AG10803 (cell line): Measurements from ENCODE around the gene NDUFAF5.

Source experiments
- DNase-seq: peaks from one replicate; pipeline ENCODE4 v3.0.0; 2010; ENCODE audit warnings: low read depth
- H3K4me3 ChIP-seq: 2 replicates; pipeline ENCODE4 v1.5.1; 2011; ENCODE audit warnings: mild to moderate bottlenecking, low read length, control low read depth
- TF ChIP-seq, protein P1 (sequence below): conservative IDR thresholded peaks from 2 replicates; pipeline ENCODE4 v1.5.1; 2011; ENCODE audit warnings: mild to moderate bottlenecking, low read length, control low read depth, inconsistent platforms

Gene NDUFAF5

DNA sequence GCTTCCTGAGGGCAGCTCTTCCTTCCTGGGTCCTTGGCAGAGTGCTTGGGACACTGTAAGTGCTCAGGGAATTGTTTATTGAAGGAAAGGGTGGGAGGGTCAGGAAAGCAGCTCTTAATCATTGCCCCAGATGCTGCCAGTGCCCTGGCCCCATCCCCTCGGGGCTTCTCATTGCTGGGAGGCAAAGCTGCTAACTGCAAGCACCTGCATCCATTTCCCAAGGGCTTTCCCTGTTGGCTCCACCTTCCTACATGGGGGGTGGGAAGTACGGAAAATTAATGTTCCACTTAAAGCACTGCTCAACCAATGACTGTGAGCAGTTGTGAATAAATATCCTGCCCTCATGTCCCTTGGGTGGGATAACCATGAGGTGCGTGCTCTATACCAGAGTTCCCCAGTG is 56.4 kb downstream of the NDUFAF5 start:
- TF ChIP-seq, protein P1, sequence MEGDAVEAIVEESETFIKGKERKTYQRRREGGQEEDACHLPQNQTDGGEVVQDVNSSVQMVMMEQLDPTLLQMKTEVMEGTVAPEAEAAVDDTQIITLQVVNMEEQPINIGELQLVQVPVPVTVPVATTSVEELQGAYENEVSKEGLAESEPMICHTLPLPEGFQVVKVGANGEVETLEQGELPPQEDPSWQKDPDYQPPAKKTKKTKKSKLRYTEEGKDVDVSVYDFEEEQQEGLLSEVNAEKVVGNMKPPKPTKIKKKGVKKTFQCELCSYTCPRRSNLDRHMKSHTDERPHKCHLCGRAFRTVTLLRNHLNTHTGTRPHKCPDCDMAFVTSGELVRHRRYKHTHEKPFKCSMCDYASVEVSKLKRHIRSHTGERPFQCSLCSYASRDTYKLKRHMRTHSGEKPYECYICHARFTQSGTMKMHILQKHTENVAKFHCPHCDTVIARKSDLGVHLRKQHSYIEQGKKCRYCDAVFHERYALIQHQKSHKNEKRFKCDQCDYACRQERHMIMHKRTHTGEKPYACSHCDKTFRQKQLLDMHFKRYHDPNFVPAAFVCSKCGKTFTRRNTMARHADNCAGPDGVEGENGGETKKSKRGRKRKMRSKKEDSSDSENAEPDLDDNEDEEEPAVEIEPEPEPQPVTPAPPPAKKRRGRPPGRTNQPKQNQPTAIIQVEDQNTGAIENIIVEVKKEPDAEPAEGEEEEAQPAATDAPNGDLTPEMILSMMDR: no peak
- no peak for DNase-seq
- H3K4me3 ChIP-seq: no peak overlapping the region

DNA sequence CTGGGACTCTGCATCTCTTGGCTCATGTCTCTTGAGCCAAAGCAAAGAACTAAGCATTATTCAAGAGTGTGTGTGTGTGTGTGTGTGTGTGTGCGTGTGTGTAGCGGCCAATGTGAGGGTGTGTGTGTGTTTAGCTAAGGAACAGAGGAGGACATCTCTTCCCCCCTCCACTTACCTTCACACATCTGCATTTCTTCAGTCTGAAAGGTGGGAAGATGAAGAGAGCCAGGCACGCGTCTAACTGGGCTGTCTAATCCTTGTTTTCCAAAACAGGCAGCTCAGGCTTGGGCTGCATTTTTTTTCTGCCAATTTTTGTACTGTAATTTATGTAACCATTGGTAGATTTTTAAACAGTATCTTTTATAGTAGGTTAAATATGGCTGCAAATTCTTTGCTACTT is 59.5 kb downstream of the NDUFAF5 start:
- H3K4me3 ChIP-seq: no peak overlapping the region
- no peak for DNase-seq
- TF ChIP-seq, protein P1: no peak

DNA sequence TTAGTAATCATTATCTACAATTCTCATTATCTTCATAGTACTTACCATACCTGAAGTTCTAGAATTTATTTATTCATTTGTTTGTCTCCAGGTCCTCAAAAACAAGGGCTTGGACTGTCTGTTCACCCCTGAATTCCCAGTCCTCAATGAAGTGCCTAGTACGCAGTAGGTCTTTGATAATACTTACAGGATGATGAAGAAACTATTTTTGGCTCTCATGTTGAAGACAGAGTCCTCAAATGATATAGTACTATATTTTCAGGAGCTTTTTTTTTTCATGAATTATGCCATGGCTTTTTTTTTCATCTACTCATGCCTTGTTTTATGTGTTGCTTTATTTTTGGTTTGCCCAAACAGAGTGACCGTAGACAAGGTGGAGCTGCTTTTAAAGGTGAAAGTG is 66.5 kb downstream of the NDUFAF5 start:
- no peak overlapping the region for H3K4me3 ChIP-seq
- TF ChIP-seq, protein P1: no peak
- no peak for DNase-seq

- peak; percentile 82 for DNase-seq
- TF ChIP-seq, protein P1: no peak
- no peak overlapping the region for H3K4me3 ChIP-seq
These were observed 67.5 kb downstream of the NDUFAF5 start for GRCh38 chr20:13852306-13852705.

GRCh38 chr20:13855613-13856012 is 70.8 kb downstream of the NDUFAF5 start:
- DNase-seq: no peak
- TF ChIP-seq, protein P1: no peak
- no peak overlapping the region for H3K4me3 ChIP-seq

GRCh38 chr20:13856354-13856753 is 71.5 kb downstream of the NDUFAF5 start:
- H3K4me3 ChIP-seq: no peak overlapping the region
- TF ChIP-seq, protein P1: no peak
- DNase-seq: no peak

- DNase-seq: peak; percentile 31
- TF ChIP-seq, protein P1: no peak
- H3K4me3 ChIP-seq: no peak overlapping the region
These were observed 72.5 kb downstream of the NDUFAF5 start for GRCh38 chr20:13857304-13857703.
